ENCODE measurements around the gene FGF19. TPM values are rescaled to one million over a fixed set of nuclear protein-coding genes. Genes with fewer than 3 reads are reported as not detected.

Gene FGF19
- total RNA-seq, 1 experiment from 2014 or later = not detected

GRCh38 chr11:69718912-69719311 is 15.1 kb upstream of the FGF19 start:
- no peak for DNase-seq (ENCODE audit: low read depth)

- peak; percentile 20 for DNase-seq (ENCODE audit: low read depth)
These were observed 14.3 kb upstream of the FGF19 start for GRCh38 chr11:69718147-69718546.

- DNase-seq (ENCODE audit: low read depth) = no peak
These were observed 13.3 kb upstream of the FGF19 start for GRCh38 chr11:69716891-69717747.

- no peak for DNase-seq (ENCODE audit: low read depth)
These were observed 12.3 kb upstream of the FGF19 start for GRCh38 chr11:69716099-69716498.

GRCh38 chr11:69715446-69715845 is 11.6 kb upstream of the FGF19 start:
- DNase-seq (ENCODE audit: low read depth) = no peak

GRCh38 chr11:69711822-69712801 is 8.3 kb upstream of the FGF19 start:
- no peak for DNase-seq (ENCODE audit: low read depth)

GRCh38 chr11:69708736-69709401 is 5.0 kb upstream of the FGF19 start:
- no peak for DNase-seq (ENCODE audit: low read depth)

- no peak for DNase-seq (ENCODE audit: low read depth)
These were observed 3.4 kb upstream of the FGF19 start for GRCh38 chr11:69707176-69707575.

GRCh38 chr11:69705901-69706787 is 2.3 kb upstream of the FGF19 start:
- no peak for DNase-seq (ENCODE audit: low read depth)

GRCh38 chr11:69705351-69705811 is 1.6 kb upstream of the FGF19 start:
- no peak for DNase-seq (ENCODE audit: low read depth)

GRCh38 chr11:69704508-69705253 is 859 bp upstream of the FGF19 start:
- DNase-seq (ENCODE audit: low read depth) = no peak

GRCh38 chr11:69703453-69703767 is 412 bp downstream of the FGF19 start:
- DNase-seq (ENCODE audit: low read depth) = no peak

GRCh38 chr11:69702769-69703452 is 911 bp downstream of the FGF19 start:
- DNase-seq (ENCODE audit: low read depth) = no peak

- no peak for DNase-seq (ENCODE audit: low read depth)
These were observed 1.6 kb downstream of the FGF19 start for GRCh38 chr11:69702239-69702691.

- peak; percentile 81 for DNase-seq (ENCODE audit: low read depth)
These were observed 3.3 kb downstream of the FGF19 start for GRCh38 chr11:69700278-69701140.

- no peak for DNase-seq (ENCODE audit: low read depth)
These were observed 4.6 kb downstream of the FGF19 start for GRCh38 chr11:69699213-69699612.

- DNase-seq (ENCODE audit: low read depth) = no peak
These were observed 5.5 kb downstream of the FGF19 start for GRCh38 chr11:69698362-69698761.

- DNase-seq (ENCODE audit: low read depth) = no peak
These were observed 6.0 kb downstream of the FGF19 start for GRCh38 chr11:69697861-69698260.
